K562 (cell line): ENCODE data around the gene RAB6A. TPM values are rescaled to one million over a fixed set of nuclear protein-coding genes. Genes with fewer than 3 reads are reported as not detected.

Experiments
- ATAC-seq: fragments of 200-7000 bp; cut with Tn5 transposase; 3 replicates; pipeline ENCODE4 v1.9.1; 2020; ENCODE audit warnings: moderate library complexity
- BruUV-seq: library from RNA; stranded (reverse); fragments of 400-500 nt; replicated peaks from 2 replicates; lab custom pipeline; 2021; lab: Mats Ljungman, UMichigan
- CTCF ChIA-PET: fragments of 300-600 bp; formaldehyde crosslinking; extraction: SDS; loops from one replicate; lab custom pipeline; 2021; ENCODE audit warnings: low intra/inter-chr PET ratio; lab: Yijun Ruan, JAX
- POLR2A ChIA-PET: fragments of 300-600, 350-650 bp; sonication (Branson Sonifier 250); formaldehyde crosslinking; extraction: SDS; loops from one replicate; lab custom pipeline; 2021; ENCODE audit warnings: antibody characterized with exemption, inconsistent platforms; lab: Yijun Ruan, JAX
- DNase-seq, 4 experiments: peaks; one replicate each; pipeline versions ENCODE4 v3.0.0 to v3.0.0-alpha.2; 2011 to 2018; ENCODE audit warnings: low spot score in 3 of 4, mixed read lengths in 3 of 4; ENCODE audit errors: extremely low read depth in 1 of 4
- FAIRE-seq: peaks from 2 replicates; lab custom pipeline; 2011; peaks lifted over from hg19 to GRCh38; lab: Jason Lieb, UNC
- H2AFZ ChIP-seq: 2 replicates; pipeline ENCODE4 v1.6.0; 2011; ENCODE audit warnings: low read depth, low read length, control low read depth, inconsistent platforms
- H3K27ac ChIP-seq: fragments of 200-600 bp; 3 replicates; pipeline ENCODE4 v1.8.0; 2011; ENCODE audit warnings: low read depth, mild to moderate bottlenecking, control low read depth, inconsistent platforms, low read length, moderate library complexity, mixed read lengths; ENCODE audit errors: extremely low read depth
- H3K27me3 ChIP-seq, 2 experiments: fragments of 300-600 bp in 1 of 2; 2 replicates in 1 of 2; 3 replicates in 1 of 2; pipeline versions ENCODE4 v1.6.0 to v1.8.0; 2011; ENCODE audit warnings: inconsistent platforms in 2 of 2, low read length in 2 of 2, mild to moderate bottlenecking in 1 of 2, mixed read lengths in 1 of 2, moderate library complexity in 1 of 2; ENCODE audit not compliant: control insufficient read depth in 2 of 2, insufficient read depth in 2 of 2
- H3K36me3 ChIP-seq: fragments of 300-600 bp; 3 replicates; pipeline ENCODE4 v1.8.0; 2011; ENCODE audit warnings: mild to moderate bottlenecking, low read length, inconsistent platforms; ENCODE audit not compliant: control insufficient read depth, insufficient read depth
- H3K4me1 ChIP-seq, 2 experiments: fragments of 200-600 bp in 1 of 2; replicated peaks in 1 of 2; 2 replicates in 1 of 2; 3 replicates in 1 of 2; pipeline versions ENCODE4 v1.5.1 to v1.8.0; 2011; ENCODE audit warnings: inconsistent platforms in 2 of 2, low read length in 2 of 2, mild to moderate bottlenecking in 1 of 2, mixed read lengths in 1 of 2, moderate library complexity in 1 of 2; ENCODE audit not compliant: control insufficient read depth in 2 of 2, insufficient read depth in 2 of 2
- H3K4me2 ChIP-seq: 2 replicates; pipeline ENCODE4 v1.6.1; 2011; ENCODE audit warnings: low read length, control low read depth, inconsistent platforms, mixed read lengths; ENCODE audit not compliant: insufficient read depth
- H3K4me3 ChIP-seq: fragments of 200-600 bp; sonication (generic), shearing (Covaris generic); 2 replicates; pipeline ENCODE4 v1.5.1; 2016; ENCODE audit warnings: control low read depth, inconsistent platforms
- H3K79me2 ChIP-seq: fragments of 200-600 bp; 3 replicates; pipeline ENCODE4 v1.8.0; 2011; ENCODE audit warnings: low read length, inconsistent platforms; ENCODE audit not compliant: control insufficient read depth, insufficient read depth
- H3K9ac ChIP-seq, 2 experiments: 2 replicates each; pipeline versions ENCODE4 v1.6.0 to v1.6.1; 2011; ENCODE audit warnings: low read depth in 2 of 2, low read length in 2 of 2, control low read depth in 1 of 2, inconsistent platforms in 1 of 2, mild to moderate bottlenecking in 1 of 2, mixed read lengths in 1 of 2; ENCODE audit not compliant: insufficient read depth in 1 of 2
- H3K9me1 ChIP-seq: one replicate; pipeline ENCODE4 v1.6.0; 2011; ENCODE audit warnings: inconsistent platforms, mild to moderate bottlenecking, low read length, moderate library complexity; ENCODE audit not compliant: control insufficient read depth, insufficient read depth
- H3K9me3 ChIP-seq: replicated peaks from 2 replicates; pipeline ENCODE4 v1.5.1; 2011; ENCODE audit warnings: low read depth, low read length, inconsistent platforms; ENCODE audit not compliant: control insufficient read depth, insufficient read depth
- H4K20me1 ChIP-seq: replicated peaks from 2 replicates; pipeline ENCODE4 v1.6.1; 2011; ENCODE audit warnings: low read length, inconsistent platforms, mixed read lengths; ENCODE audit not compliant: control insufficient read depth, insufficient read depth
- ARHGAP35 ChIP-seq: fragments of 450-650 bp; IDR thresholded peaks from 2 replicates; pipeline ENCODE4 v1.6.1; 2018; ENCODE audit not compliant: partially characterized antibody
- ARID2 ChIP-seq: fragments of 450-650 bp; IDR thresholded peaks from 2 replicates; pipeline ENCODE4 v1.6.1; 2017; ENCODE audit warnings: antibody characterized with exemption, mild to moderate bottlenecking
- GTF2E2 ChIP-seq: fragments of 200-800 bp; sonication (Bioruptor generic); IDR thresholded peaks from 2 replicates; pipeline ENCODE4 v1.6.1; 2016; ENCODE audit warnings: missing genetic modification characterization, missing compliant biosample characterization
- KDM1A ChIP-seq, 2 experiments: fragments of 450-650 bp; IDR thresholded peaks; 2 replicates each; pipeline ENCODE4 v1.6.1; 2016; ENCODE audit warnings: mild to moderate bottlenecking in 2 of 2
- MTF1 ChIP-seq: fragments of 250-450 bp; sonication (Bioruptor Pico); IDR thresholded peaks from 2 replicates; pipeline ENCODE4 v1.9.0; 2021; ENCODE audit warnings: moderate library complexity, mild to moderate bottlenecking, inconsistent platforms, borderline replicate concordance
- NELFE ChIP-seq: IDR thresholded peaks from 2 replicates; pipeline ENCODE4 v1.6.1; 2011; ENCODE audit warnings: mild to moderate bottlenecking; ENCODE audit not compliant: insufficient read depth, insufficient read length
- NFRKB ChIP-seq: fragments of 450-650 bp; IDR thresholded peaks from 2 replicates; pipeline ENCODE4 v1.6.1; 2016; ENCODE audit warnings: low read depth
- POLR3G ChIP-seq: IDR thresholded peaks from 2 replicates; pipeline ENCODE4 v1.6.1; 2011; ENCODE audit not compliant: insufficient read length, insufficient replicate concordance; ENCODE audit errors: extremely low read depth
- RAD51 ChIP-seq: fragments of 450-650 bp; IDR thresholded peaks from 2 replicates; pipeline ENCODE4 v1.7.1; 2016; ENCODE audit warnings: low read depth, mild to moderate bottlenecking, borderline replicate concordance
- SMAD1 ChIP-seq: fragments of 150-350 bp; IDR thresholded peaks from 2 replicates; pipeline ENCODE4 v1.6.1; 2014; ENCODE audit warnings: low read length, low read depth; ENCODE audit not compliant: partially characterized antibody
- TAF7 ChIP-seq: fragments of 450-650 bp; IDR thresholded peaks from 2 replicates; pipeline ENCODE4 v1.6.1; 2016; ENCODE audit warnings: missing genetic modification characterization, missing compliant biosample characterization
- TEAD4 ChIP-seq, 2 experiments: sonication (generic) in 1 of 2; formaldehyde crosslinking in 1 of 2; IDR thresholded peaks; 2 replicates each; pipeline versions ENCODE4 v1.6.1 to v1.8.0; 2012 to 2022; ENCODE audit warnings: borderline replicate concordance in 1 of 2, inconsistent platforms in 1 of 2, low read length in 1 of 2, mild to moderate bottlenecking in 1 of 2, missing genetic modification reagents in 1 of 2
- TSHZ1 ChIP-seq: fragments of 250-450 bp; sonication (Bioruptor Pico); IDR thresholded peaks from 2 replicates; pipeline ENCODE4 v1.4.0; 2020; ENCODE audit warnings: mild to moderate bottlenecking, moderate library complexity
- U2AF1 ChIP-seq: fragments of 200-400 bp; formaldehyde crosslinking; optimal IDR thresholded peaks from 2 replicates; pipeline ENCODE3; 2017; ENCODE audit warnings: mild to moderate bottlenecking, low read depth, low read length, moderate library complexity
- YY1 ChIP-seq, 3 experiments: IDR thresholded peaks; 2 replicates each; pipeline ENCODE4 v1.6.1; 2011; ENCODE audit warnings: low read length in 2 of 3, mild to moderate bottlenecking in 2 of 3, moderate library complexity in 2 of 3, borderline replicate concordance in 1 of 3, control low read depth in 1 of 3, low read depth in 1 of 3; ENCODE audit not compliant: insufficient read depth in 3 of 3, insufficient replicate concordance in 2 of 3, control insufficient read depth in 1 of 3, insufficient read length in 1 of 3; ENCODE audit errors: extremely low read depth in 1 of 3
- ZNF121 ChIP-seq: sonication (generic); formaldehyde crosslinking; conservative IDR thresholded peaks from 2 replicates; pipeline ENCODE4 v1.8.0; 2022; ENCODE audit warnings: missing genetic modification reagents
- ZNF311 ChIP-seq: fragments of 250-450 bp; sonication (Bioruptor Pico); IDR thresholded peaks from 2 replicates; pipeline ENCODE4 v1.4.0; 2020; ENCODE audit warnings: mild to moderate bottlenecking, moderate library complexity
- ZNF699 ChIP-seq: fragments of 250-450 bp; sonication (Bioruptor Pico); IDR thresholded peaks from 2 replicates; pipeline ENCODE4 v1.8.0; 2021; ENCODE audit warnings: mild to moderate bottlenecking, moderate library complexity; ENCODE audit not compliant: insufficient replicate concordance
- WGBS: fragments of 100-300 bp; shearing (Covaris generic); methylation state at CpG from one replicate; pipeline ENCODE4 v1.1.6; 2016; ENCODE audit warnings: low coverage, mixed read lengths; ENCODE audit not compliant: insufficient coverage; ENCODE audit errors: missing lambda C conversion rate; 5-methylcytosine and 5-hydroxymethylcytosine counted together
- in situ Hi-C: fragments of 300-500 bp; cut with MboI; formaldehyde crosslinking; loops from 4 replicates; pipeline ENCODE4 v1.15.0; 2018; ENCODE audit warnings: inconsistent platforms, mixed read lengths
- intact Hi-C: fragments of 100-400 bp; cut with micrococcal nuclease; formaldehyde crosslinking; loops from 2 replicates; pipeline ENCODE4 v1.14.2; 2022
- polyA plus RNA-seq, 8 experiments: library from polyadenylated mRNA; depleted of rRNA in 4 of 8; stranded (reverse) in 5 of 8; unstranded in 3 of 8; fragments of >200 nt; fragmentation: Nextera tagmentation in 2 of 8; fragmentation: Illumina TruSeq in 1 of 8; extraction: Ambion mirVana in 2 of 8; extraction: Trizol in 1 of 8; gene quantifications; 2 replicates each; pipeline versions ENCODE4 v1.2.1 to v1.2.3, GENCODE V29; 2011 to 2014; ENCODE audit warnings: inconsistent platforms in 1 of 8, missing spikeins in 1 of 8
- total RNA-seq, 7 experiments: library from RNA; depleted of rRNA in 6 of 7; stranded (reverse); fragments of >200 nt in 6 of 7; fragmentation: Illumina TruSeq in 2 of 7; extraction: Trizol in 2 of 7; gene quantifications; 2 replicates each; pipeline versions ENCODE4 v1.2.1 to v1.2.3, GENCODE V29; 2011 to 2021; ENCODE audit warnings: low replicate concordance in 1 of 7

The RAB6A gene
- total and polyA plus RNA-seq, 9 of the 15 experiments (the other 6 are each of a cell fraction or from before 2014, with no cell fraction given) = 14.0 to 95.3 (median 45.4) TPM

- ATAC-seq (no peak), DNase-seq (no peak), FAIRE-seq (no peak)
- intact Hi-C loops (no loop called here), in situ Hi-C loops (loop anchor here (5.0 kb wide), 1 partner anchor 253 kb away; no protein-coding TSS in a partner anchor)
- H3K36me3 ChIP-seq = no peaks in the 10 kb centered on the region
- BruUV-seq = no TSS peak
- no peaks in the 10 kb centered on the region for H3K9me3 ChIP-seq
- H4K20me1 ChIP-seq = peaks cover 3% of the 10 kb centered on the region; the same call in 1 of the 2 replicates
- H2AFZ ChIP-seq = no peak overlapping the region
- peaks cover 0 to 3% of the 10 kb centered on the region in 2 experiments; a peak in 2 of 5 replicates for H3K4me1 ChIP-seq
- CTCF ChIA-PET = interaction anchor here (0.5 kb wide), 1 partner anchor 10 kb away, joined by 3 read pairs; no protein-coding TSS in a partner anchor
- 23% methylated on average over 7 of the region's 8 CpGs for WGBS
- no peaks in the 10 kb centered on the region for H3K79me2 ChIP-seq
- 0 out of 4 replicates have a peak overlapping the region, but pooled peaks of 1 of the 2 experiments have one; percentile 43 for H3K9ac ChIP-seq
- H3K4me2 ChIP-seq = no peak overlapping the region
- POLR2A ChIA-PET = interaction anchor here (0.6 kb wide), 1 partner anchor 644 kb away, joined by 4 read pairs; no protein-coding TSS in a partner anchor
- H3K9me1 ChIP-seq = no peaks in the 10 kb centered on the region
- no peak overlapping the region for H3K4me3 ChIP-seq
- H3K27ac ChIP-seq = no peak overlapping the region
- H3K27me3 ChIP-seq = peaks cover 9 to 39% of the 10 kb centered on the region in 2 experiments; a peak in 4 of 5 replicates
- TF ChIP-seq TSHZ1 (no peak), RAD51 (no peak), ARHGAP35 (no peak), ZNF121 (no peak), MTF1 (no peak), ARID2 (no peak), SMAD1 (no peak), U2AF1 (no peak), GTF2E2 (tag) (no peak), TAF7 (tag) (no peak), ZNF311 (CRISPR knock-in tag) (no peak), NFRKB (no peak), POLR3G (no peak), ZNF699 (CRISPR knock-in tag) (no peak), KDM1A (IDR thresholded peaks at IDR 0.05) (no peak), NELFE (no peak), TEAD4 (IDR thresholded peaks at IDR 0.05; ENCODE audit: low read length) (no peak), TEAD4 (CRISPR knock-in tag; IDR thresholded peaks at IDR 0.05; ENCODE audit: borderline replicate concordance) (no peak), YY1 (IDR thresholded peaks at IDR 0.05; ENCODE audit: borderline replicate concordance in 1 of 3, control insufficient read depth in 1 of 3, extremely low read depth in 1 of 3, insufficient read depth in 3 of 3, insufficient read length in 1 of 3, insufficient replicate concordance in 2 of 3, low read depth in 1 of 3, low read length in 2 of 3) (no peak)
Measured at GRCh38 chr11:73655686-73656085, 105.2 kb downstream of the RAB6A start.
